NCI-H526 (cell line): ENCODE data around the gene MTX1.
"Not testable (repeated sequence)": the region's sequence is repeated elsewhere in the genome, so short reads cannot be mapped to it uniquely, and the experiment has no call there.

Experiments used
- DNase-seq, 2 experiments: peaks; one replicate each; lab custom pipeline; 2025; lab: John Stamatoyannopoulos, UW

The MTX1 gene, protein sequence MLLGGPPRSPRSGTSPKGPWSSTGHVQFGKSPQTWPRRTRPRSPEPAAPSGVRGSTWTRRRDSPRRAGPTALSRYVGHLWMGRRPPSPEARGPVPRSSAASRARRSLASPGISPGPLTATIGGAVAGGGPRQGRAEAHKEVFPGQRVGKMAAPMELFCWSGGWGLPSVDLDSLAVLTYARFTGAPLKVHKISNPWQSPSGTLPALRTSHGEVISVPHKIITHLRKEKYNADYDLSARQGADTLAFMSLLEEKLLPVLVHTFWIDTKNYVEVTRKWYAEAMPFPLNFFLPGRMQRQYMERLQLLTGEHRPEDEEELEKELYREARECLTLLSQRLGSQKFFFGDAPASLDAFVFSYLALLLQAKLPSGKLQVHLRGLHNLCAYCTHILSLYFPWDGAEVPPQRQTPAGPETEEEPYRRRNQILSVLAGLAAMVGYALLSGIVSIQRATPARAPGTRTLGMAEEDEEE

DNA sequence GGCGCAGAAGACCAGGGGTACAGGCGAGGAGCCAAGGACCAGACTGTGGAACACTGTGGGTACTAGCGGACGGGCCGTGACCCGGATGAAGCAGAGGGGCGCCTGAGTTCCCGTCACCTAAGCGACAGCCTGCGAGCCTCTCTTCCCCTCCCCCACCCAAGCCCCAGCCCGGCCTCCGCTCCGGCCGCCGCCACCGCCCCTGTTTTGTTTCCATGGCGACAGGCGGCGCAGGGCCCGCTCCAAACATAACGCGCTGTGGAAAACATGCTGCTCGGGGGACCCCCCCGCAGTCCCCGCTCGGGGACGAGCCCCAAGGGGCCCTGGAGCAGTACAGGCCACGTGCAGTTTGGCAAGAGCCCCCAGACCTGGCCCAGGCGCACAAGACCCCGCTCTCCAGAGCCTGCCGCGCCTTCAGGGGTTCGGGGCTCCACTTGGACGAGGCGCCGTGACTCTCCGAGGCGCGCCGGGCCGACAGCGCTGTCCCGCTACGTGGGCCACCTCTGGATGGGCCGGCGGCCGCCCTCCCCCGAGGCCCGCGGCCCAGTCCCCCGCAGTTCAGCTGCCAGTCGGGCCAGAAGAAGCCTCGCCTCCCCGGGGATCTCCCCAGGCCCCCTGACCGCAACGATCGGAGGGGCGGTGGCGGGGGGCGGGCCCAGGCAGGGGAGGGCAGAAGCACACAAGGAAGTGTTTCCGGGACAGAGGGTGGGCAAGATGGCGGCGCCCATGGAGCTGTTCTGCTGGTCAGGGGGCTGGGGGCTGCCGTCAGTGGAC, at the start of gene MTX1:
MTX1 (plus strand) TSS at position 155 of the 771 bp plus-strand sequence; CDS start at position 265, 110 bp downstream.
- peak; percentile 84 to 98 for DNase-seq

DNA sequence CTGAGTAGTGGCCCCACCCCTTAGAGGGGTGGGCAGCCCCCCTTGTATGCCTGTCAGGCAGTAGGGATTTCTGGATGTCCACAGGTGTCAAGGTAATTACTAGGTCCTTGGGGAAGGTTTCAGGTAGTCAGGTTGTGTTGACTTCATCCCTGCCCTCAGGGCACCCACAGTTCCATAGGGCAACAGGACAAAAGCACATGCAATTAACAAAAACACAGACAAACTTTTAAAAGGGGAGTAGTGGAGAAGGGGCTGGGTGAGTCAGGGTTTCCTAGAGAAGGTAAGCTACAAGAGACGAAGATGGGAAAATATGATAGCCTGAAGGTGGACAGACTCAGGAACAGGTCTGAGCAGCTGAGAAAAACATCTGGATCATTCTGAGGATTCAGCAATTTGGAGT, 49.5 kb upstream of the MTX1 start:
- no peak for DNase-seq

GRCh38 chr1:155160128-155160527, 48.4 kb upstream of the MTX1 start:
- no peak for DNase-seq

- not testable (repeated sequence) for DNase-seq
These were observed 45.9 kb upstream of the MTX1 start for GRCh38 chr1:155162631-155163030.

DNA sequence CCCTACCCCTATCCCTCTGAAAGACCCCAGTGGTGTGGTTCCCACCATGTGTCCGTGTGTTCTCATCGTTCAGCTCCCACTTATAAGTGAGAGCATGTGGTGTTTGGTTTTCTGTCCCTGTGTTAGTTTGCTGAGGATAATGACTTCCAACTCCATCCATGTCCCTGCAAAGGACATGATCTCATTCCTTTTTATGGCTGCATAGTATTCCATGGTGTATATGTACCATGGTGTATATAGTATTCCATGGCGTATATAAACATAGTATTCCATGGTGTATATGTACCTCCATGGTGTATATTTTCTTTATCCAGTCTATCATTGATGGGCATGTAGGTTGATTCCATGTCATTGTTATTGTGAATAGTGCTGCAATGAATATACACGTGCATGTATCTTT, 44.7 kb upstream of the MTX1 start:
- not testable (repeated sequence) for DNase-seq

DNA sequence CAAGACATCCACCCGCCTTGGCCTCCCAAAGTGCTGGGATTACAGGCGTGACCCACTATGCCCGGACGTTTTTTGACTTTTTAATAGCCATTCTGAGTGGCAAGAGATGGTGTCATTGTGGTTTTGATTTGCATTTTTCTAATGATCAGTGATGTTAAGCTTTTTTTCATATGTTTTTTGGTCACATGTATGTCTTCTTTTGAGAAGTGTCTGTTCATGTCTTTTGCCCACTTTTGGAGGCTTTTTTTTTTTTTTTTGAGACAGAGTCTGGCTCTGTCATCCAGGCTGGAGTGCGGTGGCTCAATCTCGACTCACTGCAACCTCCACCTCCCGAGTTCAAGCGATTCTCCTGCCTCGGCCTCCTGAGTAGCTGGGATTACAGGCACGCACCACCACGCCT, 43.9 kb upstream of the MTX1 start:
- DNase-seq: not testable (repeated sequence)

GRCh38 chr1:155166051-155166470, 42.4 kb upstream of the MTX1 start:
- DNase-seq: no peak

- DNase-seq: peak in 1 of 2 experiments; percentile 69
These were observed 41.9 kb upstream of the MTX1 start for GRCh38 chr1:155166471-155167165.

- peak; percentile 96 to 99 for DNase-seq
These were observed 41.1 kb upstream of the MTX1 start for GRCh38 chr1:155167166-155168104.

GRCh38 chr1:155168105-155168445, 40.4 kb upstream of the MTX1 start:
- not testable (repeated sequence) for DNase-seq

- no peak for DNase-seq
These were observed 39.9 kb upstream of the MTX1 start for GRCh38 chr1:155168456-155169210.

- no peak for DNase-seq
These were observed 39.0 kb upstream of the MTX1 start for GRCh38 chr1:155169541-155169940.

- no peak for DNase-seq
These were observed 38.3 kb upstream of the MTX1 start for GRCh38 chr1:155170101-155170785.

DNA sequence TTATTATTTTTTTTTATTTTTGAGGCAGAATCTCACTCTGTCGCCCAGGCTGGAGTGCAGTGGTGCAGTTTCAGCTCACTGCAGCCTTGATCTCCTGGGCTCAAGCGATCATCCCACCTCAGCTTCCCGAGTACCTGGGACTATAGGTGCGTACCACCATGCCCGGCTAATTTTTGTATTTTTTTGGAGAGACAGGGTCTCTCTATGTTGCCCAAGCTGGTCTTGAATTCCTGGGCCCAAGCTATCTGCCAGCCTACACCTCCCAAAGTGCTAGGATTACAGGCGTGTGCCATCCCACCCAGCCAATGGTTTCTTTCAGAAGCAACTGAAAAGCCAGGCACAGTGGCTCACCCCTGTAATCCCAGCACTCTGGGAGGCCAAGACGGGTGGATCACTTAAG, 37.7 kb upstream of the MTX1 start:
- DNase-seq: no peak

DNA sequence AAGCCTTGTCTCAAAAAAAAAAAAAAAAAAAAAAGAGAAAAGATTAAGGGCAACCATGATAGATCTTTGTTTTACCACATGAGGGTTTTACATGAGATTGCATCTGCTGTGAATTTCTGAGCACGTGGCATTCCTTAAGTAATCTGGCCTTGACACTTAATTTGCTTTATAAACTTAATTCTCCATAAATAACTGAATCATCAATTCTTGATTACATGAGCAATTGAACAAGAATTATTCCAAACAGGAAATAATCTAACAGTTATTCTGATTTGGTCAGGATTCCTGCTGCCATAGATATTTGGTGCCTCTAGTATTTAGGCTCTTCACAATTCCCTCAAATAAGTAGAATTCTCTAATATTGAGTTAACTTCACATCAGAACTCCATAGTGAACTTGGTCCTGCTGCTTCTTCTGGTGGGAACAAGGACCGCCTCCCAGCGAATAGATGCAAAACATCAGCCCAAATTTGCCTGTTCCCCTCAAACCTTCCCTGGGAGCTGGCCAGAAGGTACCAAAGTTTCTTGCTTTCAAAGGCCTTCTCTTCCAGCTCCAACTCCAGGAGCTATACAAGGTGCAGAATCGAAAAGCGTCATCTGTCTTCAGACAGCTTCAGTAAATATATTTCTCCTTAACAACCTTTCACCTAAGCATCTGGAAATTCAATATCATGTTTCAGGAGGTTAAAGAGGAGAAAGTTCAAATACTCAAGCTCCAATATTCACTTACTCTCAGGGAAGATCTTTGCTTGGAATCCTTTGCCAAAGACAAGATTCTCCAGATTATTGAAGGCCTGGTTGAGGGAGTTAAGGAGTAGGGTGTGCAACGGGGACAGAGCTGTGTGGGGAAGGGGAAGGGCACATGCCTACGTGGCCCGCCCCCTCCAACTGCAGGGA, 36.4 kb upstream of the MTX1 start:
- DNase-seq: no peak

GRCh38 chr1:155172732-155173477, 35.6 kb upstream of the MTX1 start, which contains the start of gene KRTCAP2:
Gene KRTCAP2, minus strand, starts transcription at chr1:155173304. Its CDS starts 80 bp downstream, at chr1:155173224.
- peak; percentile 99 to 100 for DNase-seq

DNA sequence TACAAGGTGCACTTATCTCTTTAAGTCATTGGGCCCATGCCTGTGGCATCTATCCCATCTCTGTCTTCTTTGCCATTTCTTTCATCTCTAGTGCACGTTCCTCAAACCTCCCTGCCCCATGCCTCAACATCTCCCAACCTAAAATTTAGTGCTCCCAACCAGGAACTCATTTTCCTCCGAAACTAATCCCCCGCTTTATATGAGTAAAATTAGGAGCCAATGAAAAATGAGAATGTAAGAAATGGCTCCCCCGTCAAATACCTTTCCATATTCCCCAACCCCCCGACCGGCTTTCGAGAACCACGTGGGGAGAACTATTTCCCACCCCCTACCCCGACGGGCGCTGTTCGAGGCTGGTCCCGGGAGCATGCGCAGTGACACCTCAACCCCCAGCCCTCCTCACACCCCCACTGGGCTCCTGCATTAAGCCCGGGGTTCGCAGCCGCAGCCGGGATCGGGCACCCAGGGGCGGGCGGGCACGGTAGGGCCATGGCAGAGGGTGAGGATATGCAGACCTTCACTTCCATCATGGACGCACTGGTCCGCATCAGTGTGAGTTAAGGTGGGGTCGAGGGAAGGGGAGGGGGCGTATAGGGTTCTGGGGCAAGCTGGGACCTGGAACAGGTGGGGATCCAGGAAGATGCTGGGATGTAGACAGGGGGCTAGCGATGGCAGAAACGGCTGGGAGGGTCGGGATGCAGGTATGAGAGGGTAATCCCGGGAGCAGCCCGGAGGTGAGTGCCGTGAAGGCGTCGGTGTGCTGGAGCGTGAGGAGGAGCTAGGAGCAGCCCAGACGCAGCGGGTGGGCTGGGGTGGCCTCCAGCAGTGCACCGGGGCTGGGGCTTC, 34.8 kb upstream of the MTX1 start, which contains the start of gene TRIM46:
TRIM46 (plus strand) TSS at position 372 of the 846 bp plus-strand sequence; CDS start at position 490, 118 bp downstream.
- peak; percentile 84 to 93 for DNase-seq
